Endothelial cell of umbilical vein (primary cell): ENCODE measurements around the gene NAXD. TPM values are rescaled to one million over a fixed set of nuclear protein-coding genes. Genes with fewer than 3 reads are reported as not detected.

Experiments used
- BruUV-seq: library from RNA; stranded (reverse); fragments of 400-500 nt; replicated peaks from 2 replicates; lab custom pipeline; 2021; lab: Mats Ljungman, UMichigan
- CTCF ChIA-PET: fragments of 300-600, 350-600 bp; sonication (Branson Sonifier 250); formaldehyde crosslinking; loops from one replicate; lab custom pipeline; 2021; ENCODE audit warnings: antibody characterized with exemption, inconsistent platforms; lab: Charles Lee
- POLR2A ChIA-PET: fragments of 300-600, 350-600 bp; sonication (Branson Sonifier 250); formaldehyde crosslinking; loops from one replicate; lab custom pipeline; 2021; ENCODE audit warnings: antibody characterized with exemption, inconsistent platforms; lab: Charles Lee
- DNase-seq: peaks from one replicate; pipeline ENCODE4 v3.0.0-alpha.2; 2011; ENCODE audit warnings: low read depth, low spot score
- FAIRE-seq: peaks from 2 replicates; lab custom pipeline; 2011; peaks lifted over from hg19 to GRCh38; lab: Jason Lieb, UNC
- H2AFZ ChIP-seq: 2 replicates; pipeline ENCODE4 v1.6.0; 2012; ENCODE audit warnings: low read depth, low read length, control low read depth, inconsistent platforms
- H3K27ac ChIP-seq: 2 replicates; pipeline ENCODE4 v1.5.1; 2011; ENCODE audit warnings: low read depth, mild to moderate bottlenecking, control low read depth, low read length, moderate library complexity; ENCODE audit not compliant: insufficient read depth
- H3K27me3 ChIP-seq, 2 experiments: 2 replicates each; pipeline versions ENCODE4 v1.6.0 to v1.6.1; 2011; ENCODE audit warnings: low read length in 2 of 2, mixed read lengths in 1 of 2; ENCODE audit not compliant: control insufficient read depth in 2 of 2, insufficient read depth in 2 of 2
- H3K36me3 ChIP-seq, 2 experiments: 2 replicates in 1 of 2; 3 replicates in 1 of 2; pipeline ENCODE4 v1.5.1; 2011; ENCODE audit warnings: low read length in 2 of 2, mild to moderate bottlenecking in 1 of 2, moderate library complexity in 1 of 2; ENCODE audit not compliant: control insufficient read depth in 2 of 2, insufficient read depth in 2 of 2; ENCODE audit errors: extremely low read depth in 1 of 2
- H3K4me1 ChIP-seq: 3 replicates; pipeline ENCODE4 v1.5.1; 2011; ENCODE audit warnings: mild to moderate bottlenecking, low read length; ENCODE audit not compliant: control insufficient read depth, insufficient read depth; ENCODE audit errors: extremely low read depth
- H3K4me2 ChIP-seq: 2 replicates; pipeline ENCODE4 v1.6.1; 2011; ENCODE audit warnings: low read length, control low read depth, mixed read lengths; ENCODE audit not compliant: insufficient read depth
- H3K4me3 ChIP-seq, 3 experiments: fragments of 200-600 bp in 1 of 3; sonication (generic), shearing (Covaris generic) in 1 of 3; replicated peaks in 1 of 3; 2 replicates each; pipeline ENCODE4 v1.5.1; 2011 to 2016; ENCODE audit warnings: control low read depth in 3 of 3, low read length in 3 of 3, mild to moderate bottlenecking in 2 of 3, inconsistent platforms in 1 of 3, low read depth in 1 of 3, moderate library complexity in 1 of 3; ENCODE audit not compliant: insufficient read depth in 1 of 3
- H3K79me2 ChIP-seq: 2 replicates; pipeline ENCODE4 v1.6.0; 2012; ENCODE audit warnings: low read length, inconsistent platforms; ENCODE audit not compliant: control insufficient read depth, insufficient read depth
- H3K9ac ChIP-seq: replicated peaks from 2 replicates; pipeline ENCODE3; 2011; ENCODE audit warnings: low read length, control low read depth; ENCODE audit not compliant: insufficient read depth; ENCODE audit errors: extremely low read depth
- H3K9me1 ChIP-seq: replicated peaks from 3 replicates; pipeline ENCODE4 v1.6.0; 2011; ENCODE audit warnings: mild to moderate bottlenecking, low read length; ENCODE audit not compliant: control insufficient read depth, insufficient read depth; ENCODE audit errors: extremely low read depth
- H3K9me3 ChIP-seq: replicated peaks from 2 replicates; pipeline ENCODE4 v1.5.1; 2012; ENCODE audit warnings: low read length, inconsistent platforms; ENCODE audit not compliant: control insufficient read depth, insufficient read depth
- H4K20me1 ChIP-seq: replicated peaks from 2 replicates; pipeline ENCODE3; 2011; ENCODE audit warnings: mild to moderate bottlenecking, low read length; ENCODE audit not compliant: control insufficient read depth, insufficient read depth; ENCODE audit errors: extremely low read depth
- CTCF ChIP-seq, 2 donors: IDR thresholded peaks; 1 replicate in 1 of 2; 2 replicates in 1 of 2; pipeline ENCODE4 v1.5.1; 2011; ENCODE audit warnings: low read length in 2 of 2, mild to moderate bottlenecking in 2 of 2, moderate library complexity in 2 of 2, control low read depth in 1 of 2, inconsistent platforms in 1 of 2, low read depth in 1 of 2; ENCODE audit not compliant: insufficient read depth in 1 of 2; ENCODE audit errors: extremely low read depth in 1 of 2
- EZH2 ChIP-seq: IDR thresholded peaks from 2 replicates; pipeline ENCODE4 v1.6.1; 2012; ENCODE audit warnings: borderline replicate concordance, low read depth, mild to moderate bottlenecking, moderate library complexity, low read length, inconsistent platforms; ENCODE audit not compliant: severe bottlenecking
- FOS ChIP-seq: IDR thresholded peaks from 2 replicates; pipeline ENCODE4 v1.6.1; 2011; ENCODE audit warnings: mild to moderate bottlenecking, low read length, moderate library complexity, borderline replicate concordance; ENCODE audit not compliant: insufficient read depth
- GATA2 ChIP-seq: IDR thresholded peaks from 2 replicates; pipeline ENCODE4 v1.7.0; 2011; ENCODE audit warnings: low read depth, mild to moderate bottlenecking, moderate library complexity, mixed read lengths, low read length; ENCODE audit not compliant: insufficient read length, insufficient read depth
- JUN ChIP-seq: IDR thresholded peaks from 2 replicates; pipeline ENCODE4 v1.6.1; 2011; ENCODE audit warnings: borderline replicate concordance, low read depth; ENCODE audit not compliant: insufficient read length, insufficient read depth
- MAX ChIP-seq: IDR thresholded peaks from 2 replicates; pipeline ENCODE4 v1.6.1; 2011; ENCODE audit not compliant: insufficient read depth, insufficient read length
- MYC ChIP-seq: IDR thresholded peaks from one replicate; pipeline ENCODE4 v1.6.1; 2011; ENCODE audit warnings: mild to moderate bottlenecking, low read depth, low read length
- POLR2AphosphoS5 ChIP-seq: IDR thresholded peaks from 2 replicates; pipeline ENCODE4 v1.6.1; 2012; ENCODE audit warnings: low read depth, mild to moderate bottlenecking, control low read depth, low read length, moderate library complexity; ENCODE audit not compliant: insufficient read depth
- dilution Hi-C: fragments of 300-500 bp; cut with MboI; formaldehyde crosslinking; loops from one replicate; pipeline ENCODE4 v1.15.0; 2019; ENCODE audit warnings: low sequenced_read_pairs; ENCODE audit not compliant: extremely low pct_ligation_motif_present
- intact Hi-C: fragments of 100-400 bp; cut with micrococcal nuclease; formaldehyde crosslinking; loops from one replicate; pipeline ENCODE4 v1.10.0; 2022
- polyA plus RNA-seq, 4 experiments: library from polyadenylated mRNA; depleted of rRNA in 3 of 4; stranded (reverse) in 3 of 4; unstranded in 1 of 4; fragments of >200 nt; gene quantifications; 2 replicates each; pipeline versions ENCODE4 v1.2.1 to v1.2.3, GENCODE V29; 2011 to 2012; ENCODE audit warnings: missing spikeins in 1 of 4
- total RNA-seq: library from RNA; stranded (reverse); gene quantifications from 2 replicates; pipeline ENCODE4 v1.2.3, GENCODE V29; 2021

The NAXD gene
- total and polyA plus RNA-seq, 2 donors (not counting 3 experiments of a cell fraction or from before 2014, with no cell fraction given), result 19.9 to 42.9 TPM

- Histone ChIP-seq H3K79me2 (peaks cover 72% of the 10 kb centered on the region), H3K9me1 (no peaks in the 10 kb centered on the region), H3K36me3 (peaks cover 8 to 31% of the 10 kb centered on the region in 2 experiments), H4K20me1 (no peaks in the 10 kb centered on the region), H3K9ac (no peak overlapping the region), H2AFZ (no peak overlapping the region), H3K27me3 (no peaks in the 10 kb centered on the region), H3K4me1 (no peaks in the 10 kb centered on the region), H3K27ac (no peak overlapping the region), H3K9me3 (no peaks in the 10 kb centered on the region), H3K4me3 (no peak overlapping the region), H3K4me2 (no peak overlapping the region)
- POLR2A ChIA-PET, result no interaction called here
- no TSS peak for BruUV-seq
- no peak for TF ChIP-seq JUN
- intact Hi-C loops, result no loop called here
- DNase-seq (no peak), FAIRE-seq (no peak)
- dilution Hi-C loops, result no loop called here
- CTCF ChIA-PET, result interaction anchor here (1.6 kb wide), 1 partner anchor 34 kb away, joined by 4 read pairs; no protein-coding TSS in a partner anchor
Observed at GRCh38 chr13:110627351-110627750, 12.0 kb downstream of the NAXD start.

GRCh38 chr13:110627761-110628476 lies 12.6 kb downstream of the NAXD start:
- Histone ChIP-seq H3K4me3 (no peak overlapping the region), H3K9me1 (no peaks in the 10 kb centered on the region), H3K9ac (no peak overlapping the region), H3K27me3 (no peaks in the 10 kb centered on the region), H2AFZ (no peak overlapping the region), H3K79me2 (peaks cover 66% of the 10 kb centered on the region), H3K4me1 (no peaks in the 10 kb centered on the region), H3K36me3 (peaks cover 8 to 29% of the 10 kb centered on the region in 2 experiments), H3K27ac (no peak overlapping the region), H3K9me3 (no peaks in the 10 kb centered on the region), H3K4me2 (no peak overlapping the region), H4K20me1 (no peaks in the 10 kb centered on the region)
- no peak for DNase-seq
- dilution Hi-C loops, result no loop called here
- intact Hi-C loops, result no loop called here
- ChIA-PET CTCF (interaction anchor here (1.6 kb wide), 1 partner anchor 34 kb away, joined by 4 read pairs; no protein-coding TSS in a partner anchor), POLR2A (no interaction called here)
- FAIRE-seq, result no peak
- no TSS peak for BruUV-seq
- no peak for TF ChIP-seq GATA2
- no peak for TF ChIP-seq MAX
- TF ChIP-seq MYC, result no peak
- TF ChIP-seq CTCF (IDR thresholded peaks at IDR 0.05; ENCODE audit: extremely low read depth in 1 of 2, insufficient read depth in 1 of 2, low read depth in 1 of 2, low read length in 2 of 2), result no peak
- no peak for TF ChIP-seq EZH2
- no peak for TF ChIP-seq POLR2AphosphoS5
- TF ChIP-seq FOS, result no peak
